ENCODE results near the gene SRSF9.
"Not testable (repeated sequence)": the region's sequence is repeated elsewhere in the genome, so short reads cannot be mapped to it uniquely, and the experiment has no call there.

SRSF9 gene

DNA sequence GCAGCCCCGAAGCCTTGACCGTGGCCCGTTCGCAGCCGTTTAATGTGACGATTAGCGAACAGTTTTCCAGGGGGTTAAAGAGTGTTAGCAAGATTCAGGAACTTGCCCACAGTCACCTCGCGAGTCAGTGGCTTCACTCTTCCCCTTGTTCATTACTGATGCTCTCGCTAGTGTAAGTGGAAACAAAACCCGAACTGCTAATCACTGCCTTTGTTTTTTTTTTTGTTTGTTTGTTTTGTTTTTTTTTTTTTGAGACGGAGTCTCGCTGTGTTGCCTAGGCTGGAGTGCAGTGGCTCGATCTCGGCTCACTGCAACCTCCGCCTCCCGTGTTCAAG, 22.7 kb downstream of the SRSF9 start:
- not testable (repeated sequence) for DNase-seq

DNA sequence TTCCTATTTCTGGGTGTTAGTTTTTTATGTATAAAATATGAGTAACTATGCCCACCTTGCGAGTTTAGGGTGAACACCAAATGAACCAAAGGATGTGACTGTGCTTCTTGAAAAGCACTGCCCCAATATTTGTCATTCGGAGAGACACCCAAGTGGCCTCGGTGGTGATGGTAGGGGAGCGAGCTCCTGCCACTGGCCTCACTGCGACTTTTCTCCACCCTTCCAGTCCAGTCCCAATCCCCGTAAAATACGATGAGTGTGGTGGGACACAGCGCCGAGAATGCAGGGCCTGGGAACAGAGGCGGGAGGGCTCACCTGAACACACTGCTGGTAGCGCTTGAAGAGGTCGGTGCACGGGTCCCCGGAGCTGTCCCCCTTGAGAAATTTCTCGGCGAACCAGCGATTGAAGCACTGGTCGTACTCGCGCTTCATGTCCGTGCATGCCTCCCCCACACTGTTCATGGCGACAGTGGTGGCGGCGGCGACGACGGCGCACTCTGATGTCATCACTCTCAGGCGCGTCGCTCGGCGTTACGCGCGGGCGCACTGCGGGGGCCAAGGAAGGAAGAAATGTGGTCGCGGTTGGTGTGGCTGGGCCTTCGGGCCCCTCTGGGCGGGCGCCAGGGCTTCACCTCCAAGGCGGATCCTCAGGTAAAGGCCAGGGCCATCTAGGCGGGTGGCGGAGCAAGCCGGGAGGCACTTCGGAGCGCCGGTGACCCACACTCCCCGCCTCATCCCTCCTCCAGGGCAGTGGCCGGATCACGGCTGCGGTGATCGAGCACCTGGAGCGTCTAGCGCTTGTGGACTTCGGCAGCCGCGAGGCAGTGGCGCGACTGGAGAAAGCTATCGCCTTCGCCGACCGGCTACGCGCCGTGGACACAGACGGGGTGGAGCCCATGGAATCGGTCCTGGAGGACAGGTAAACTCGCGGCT, 23.4 kb downstream of the SRSF9 start, which contains the start of the genes GATC and TRIAP1:
Gene GATC (plus strand): TSS at position 534 of the 933 bp plus-strand sequence. CDS start 37 bp downstream, at position 571.
Gene TRIAP1 (minus strand): TSS at position 474 of the 933 bp plus-strand sequence. CDS start 12 bp downstream, at position 462.
- peak; percentile 52 for DNase-seq

DNA sequence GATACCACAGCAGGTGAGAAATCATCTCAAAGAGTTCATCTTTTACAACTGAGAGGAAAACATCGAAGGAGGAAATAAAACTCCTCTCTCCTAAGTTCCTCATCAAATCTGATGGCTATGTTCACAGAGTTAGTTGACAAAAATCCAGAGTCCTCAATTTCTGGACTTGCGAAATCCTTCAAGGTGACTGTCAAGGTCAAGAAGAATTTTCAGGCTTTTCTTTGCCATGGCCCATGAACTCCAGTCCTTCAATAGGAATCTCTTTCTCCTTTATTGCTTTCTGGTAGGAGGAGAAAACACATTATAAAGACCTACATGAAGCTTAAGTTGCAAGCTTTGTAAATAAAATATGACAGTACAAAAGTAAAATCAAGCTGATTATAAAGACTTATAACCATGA, 24.9 kb downstream of the SRSF9 start:
- no peak for DNase-seq

DNA sequence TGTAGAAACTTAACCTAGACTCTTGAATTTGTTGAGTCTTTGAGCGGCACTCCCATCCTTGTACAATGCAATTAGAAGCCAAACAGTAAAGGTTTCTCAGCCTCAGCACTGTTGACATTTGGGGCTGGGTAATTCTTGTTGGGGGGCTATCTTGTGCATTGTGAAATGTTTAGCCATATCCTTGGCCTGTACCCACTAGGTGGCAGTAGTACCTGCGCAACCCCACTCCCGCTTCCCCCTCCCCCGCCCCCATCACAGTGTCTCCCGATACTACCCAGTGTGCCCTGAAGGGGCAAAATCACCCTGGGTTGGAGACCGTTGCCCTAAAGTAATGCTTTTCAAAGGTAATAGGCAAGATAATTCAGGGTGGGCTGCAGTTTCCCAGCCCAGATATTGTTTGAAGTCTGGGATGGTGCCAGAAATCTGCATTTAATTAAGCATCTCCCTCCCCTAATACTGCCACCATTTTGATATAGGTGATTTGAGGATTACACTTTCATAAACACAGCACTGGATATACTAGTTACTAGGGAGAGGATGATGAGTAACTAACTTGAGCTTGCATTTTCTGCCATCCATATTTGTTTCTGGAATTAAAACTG, 29.8 kb downstream of the SRSF9 start:
- DNase-seq = peak; percentile 60

DNA sequence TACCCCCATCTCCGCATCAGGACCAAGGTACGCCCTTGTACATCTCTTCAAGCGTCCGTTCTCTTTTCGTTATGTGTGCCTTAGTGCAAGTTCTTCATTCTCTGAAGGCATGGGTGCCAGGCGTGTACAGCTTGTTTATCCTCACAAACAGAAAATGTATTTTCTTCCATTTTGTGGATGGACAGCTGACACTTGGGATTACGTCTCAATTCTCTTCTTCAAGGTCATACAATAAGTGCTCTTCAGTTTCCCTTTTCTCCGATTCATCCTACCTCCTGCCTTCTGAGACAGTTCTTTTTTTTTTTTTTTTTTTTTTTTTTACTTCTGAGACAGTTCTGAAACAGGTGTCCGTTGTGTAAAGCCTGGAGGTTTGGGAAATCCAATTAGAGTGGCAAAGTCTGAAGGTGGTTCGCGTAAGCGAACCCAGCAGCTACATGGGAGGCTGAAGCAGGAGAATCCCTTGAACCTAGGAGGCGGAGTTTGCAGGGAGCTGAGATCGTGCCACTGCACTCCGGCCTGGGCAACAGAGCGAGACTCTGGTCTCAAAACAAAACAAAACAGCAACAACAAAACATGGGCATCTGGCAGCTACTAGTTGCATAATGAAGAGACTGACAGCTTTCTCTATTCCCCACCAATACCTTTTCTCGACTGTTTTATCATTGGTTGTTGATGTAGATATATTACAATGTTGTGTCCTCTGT, 30.9 kb downstream of the SRSF9 start:
- DNase-seq = no peak

DNA sequence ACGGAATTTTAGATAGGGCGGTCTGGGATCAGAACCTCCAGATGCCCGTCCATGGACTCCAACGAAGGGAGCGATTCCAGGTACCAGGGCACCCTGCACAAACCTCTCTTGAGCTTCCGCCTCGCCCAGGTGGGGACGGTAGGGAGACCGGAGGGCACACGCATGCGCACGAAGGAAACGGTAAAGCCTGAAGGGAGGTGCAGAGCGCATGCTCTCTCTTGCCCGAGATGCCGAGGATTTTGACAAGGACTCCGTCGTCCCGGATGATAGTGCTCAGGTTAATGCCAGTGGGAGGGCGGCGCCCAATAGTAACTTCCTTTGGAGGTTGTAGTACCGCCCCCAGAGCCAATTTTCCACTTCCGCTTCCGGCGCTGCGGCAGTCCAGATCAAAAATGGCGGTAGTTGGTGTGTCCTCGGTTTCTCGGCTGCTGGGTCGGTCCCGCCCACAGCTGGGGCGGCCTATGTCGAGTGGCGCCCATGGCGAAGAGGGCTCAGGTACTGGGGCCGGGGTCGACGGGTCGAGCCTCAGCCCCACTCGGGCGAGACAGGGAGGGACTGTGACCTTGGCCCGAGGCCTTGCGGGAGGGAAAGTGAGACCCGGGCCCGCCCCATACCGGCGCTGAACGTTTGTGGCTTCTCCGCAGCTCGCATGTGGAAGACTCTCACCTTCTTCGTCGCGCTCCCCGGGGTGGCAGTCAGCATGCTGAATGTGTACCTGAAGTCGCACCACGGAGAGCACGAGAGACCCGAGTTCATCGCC, 31.6 kb downstream of the SRSF9 start, which contains the start of gene COX6A1:
Gene COX6A1 (plus strand): TSS at position 379 of the 760 bp plus-strand sequence. CDS start 14 bp downstream, at position 393.
- peak; percentile 98 for DNase-seq

DNA sequence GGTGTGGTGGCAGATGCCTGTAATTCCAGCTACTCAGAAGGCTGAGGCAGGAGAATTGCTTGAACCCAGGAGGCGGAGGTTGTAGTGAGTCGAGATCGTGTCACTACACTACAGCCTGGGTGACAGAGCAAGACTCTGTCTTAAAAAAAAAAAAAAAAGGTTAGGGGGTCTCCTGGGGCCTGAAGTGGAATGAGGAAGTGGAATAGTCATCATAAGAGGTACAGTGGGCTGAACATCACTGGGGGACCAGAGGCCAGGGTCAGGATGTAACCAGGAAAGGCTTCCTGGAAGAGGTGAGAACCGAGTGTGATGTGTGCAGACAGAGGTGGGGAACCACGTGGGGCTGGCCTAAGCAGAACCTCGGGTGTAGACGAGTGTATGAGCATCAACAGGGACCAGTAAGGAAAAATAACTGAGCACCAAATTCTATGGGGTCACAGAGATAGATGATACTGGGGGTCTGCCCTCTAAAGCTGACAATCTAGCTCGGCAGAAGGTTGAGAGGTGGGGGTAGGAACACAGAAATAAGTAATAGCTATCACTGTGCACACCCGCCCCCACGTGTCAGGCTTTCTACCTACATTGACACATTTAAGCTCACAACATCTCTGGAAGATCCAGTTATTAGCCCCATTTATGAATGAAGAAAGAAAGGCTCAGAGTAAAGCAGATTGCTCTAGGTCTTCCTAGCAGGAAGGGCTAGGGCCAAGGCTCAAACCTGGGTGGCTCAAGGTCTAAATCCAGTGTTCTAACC, 36.6 kb downstream of the SRSF9 start:
- DNase-seq = no peak

DNA sequence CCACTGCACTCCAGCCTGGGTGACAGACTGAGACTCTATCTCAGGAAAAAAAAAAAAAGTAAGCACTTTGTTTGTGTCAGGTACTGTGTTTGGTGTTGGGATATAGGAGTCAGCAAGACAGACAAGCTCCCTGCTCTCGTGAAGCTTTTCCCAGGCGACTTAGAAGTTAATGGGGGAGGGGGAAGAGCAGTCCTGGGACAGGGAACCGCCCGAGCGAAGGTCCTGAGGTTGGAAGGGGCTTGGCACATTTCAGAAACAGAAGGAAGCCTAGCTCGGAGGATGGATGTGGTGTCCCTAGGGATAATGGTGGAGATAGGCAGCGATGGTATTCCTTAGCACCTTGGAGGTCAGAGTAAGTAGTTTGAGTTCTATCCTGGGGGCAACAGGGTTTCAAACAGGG, 40.2 kb downstream of the SRSF9 start:
- DNase-seq = no peak

DNA sequence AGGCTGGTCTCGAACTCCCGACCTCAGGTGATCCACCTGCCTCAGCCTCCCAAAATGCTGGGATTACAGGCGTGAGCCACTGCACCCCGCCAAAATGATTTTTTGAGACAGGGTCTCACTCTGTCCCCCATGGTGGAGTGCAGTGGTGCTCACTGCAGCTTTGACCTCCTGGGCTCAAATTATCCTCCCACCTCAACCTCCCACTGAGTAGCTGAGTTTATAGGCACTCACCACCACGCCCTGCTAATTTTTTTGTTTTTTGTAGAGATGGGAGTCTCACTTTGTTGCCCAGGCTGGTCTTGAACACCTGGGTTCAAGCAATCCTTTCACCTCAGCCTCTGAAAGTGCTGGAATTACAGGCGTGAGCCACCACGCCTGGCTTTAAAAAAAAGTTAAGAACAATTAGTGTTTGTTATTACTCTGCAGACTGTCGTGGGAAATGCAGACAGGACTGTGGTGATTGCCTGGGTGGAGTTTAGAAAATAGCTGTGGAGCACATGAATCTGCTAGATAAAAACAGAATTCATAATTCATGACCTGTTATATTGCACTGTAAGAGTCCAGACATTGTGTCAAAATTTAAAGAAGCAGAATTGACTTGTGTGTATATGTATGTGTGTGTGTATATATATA, 40.8 kb downstream of the SRSF9 start:
- no peak for DNase-seq

DNA sequence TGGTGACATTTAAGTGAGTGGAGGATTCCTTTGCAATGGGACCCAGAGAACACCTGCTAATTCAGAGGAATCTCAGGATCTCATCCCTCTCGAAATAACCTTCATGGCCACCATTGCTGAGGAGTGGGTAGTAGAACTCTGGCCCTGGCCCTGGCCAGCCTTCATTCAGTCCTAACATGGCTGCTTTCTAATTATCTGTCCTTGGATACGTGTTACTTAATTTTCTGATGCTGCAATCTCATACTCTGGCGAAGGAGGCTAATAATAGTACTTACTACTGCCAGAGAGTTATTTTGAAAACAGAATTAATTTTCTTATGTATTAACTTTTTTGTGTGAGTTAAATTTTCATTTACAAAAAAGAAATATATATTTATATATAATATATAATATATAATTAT, 43.8 kb downstream of the SRSF9 start:
- no peak for DNase-seq

DNA sequence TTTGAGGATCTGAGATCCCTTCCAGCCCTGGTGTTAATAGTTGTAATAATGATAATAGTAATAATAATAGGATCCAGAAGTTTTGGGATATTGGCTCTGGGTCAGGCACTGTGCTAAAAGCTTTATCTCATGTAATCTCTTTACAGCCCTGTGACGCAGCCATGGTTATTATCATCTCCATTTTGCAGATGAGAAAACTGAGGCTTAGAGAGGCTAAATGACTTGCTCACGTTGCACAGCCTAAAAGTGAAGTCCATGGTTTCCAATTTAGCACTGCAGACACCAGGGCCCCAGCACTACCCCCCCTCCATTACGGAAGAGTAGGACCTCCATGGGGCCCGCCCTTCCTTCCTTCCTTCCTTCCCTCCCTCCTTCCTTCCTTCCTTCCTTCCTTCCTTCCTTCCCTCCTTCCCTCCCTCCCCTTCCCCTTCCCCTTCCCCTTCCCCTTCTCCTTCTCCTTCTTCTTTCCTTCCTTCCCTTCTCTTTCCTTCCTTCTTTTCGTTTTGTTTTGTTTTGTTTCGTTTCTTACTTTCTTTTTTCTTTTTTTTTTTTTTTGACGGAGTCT, 46.6 kb downstream of the SRSF9 start:
- no peak for DNase-seq

DNA sequence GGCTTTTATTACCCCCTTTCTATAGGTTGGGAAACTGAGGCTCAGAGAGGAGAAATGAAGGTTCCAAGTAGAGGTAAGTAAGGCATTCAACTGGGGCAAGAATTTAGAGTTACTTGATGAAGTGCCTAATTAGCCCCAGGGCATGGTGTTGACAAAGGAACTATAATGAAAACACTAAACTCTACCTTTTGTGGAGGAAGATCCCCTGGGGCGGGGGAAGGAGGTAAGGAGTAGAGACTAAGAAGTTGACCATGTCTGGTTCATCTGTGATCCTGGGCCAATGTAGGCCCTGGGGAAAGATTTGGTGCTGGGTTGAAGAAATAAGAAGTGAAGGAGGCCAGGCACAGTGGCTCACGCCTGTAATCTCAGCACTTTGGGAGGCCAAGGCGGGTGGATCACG, 47.8 kb downstream of the SRSF9 start:
- no peak for DNase-seq

DNA sequence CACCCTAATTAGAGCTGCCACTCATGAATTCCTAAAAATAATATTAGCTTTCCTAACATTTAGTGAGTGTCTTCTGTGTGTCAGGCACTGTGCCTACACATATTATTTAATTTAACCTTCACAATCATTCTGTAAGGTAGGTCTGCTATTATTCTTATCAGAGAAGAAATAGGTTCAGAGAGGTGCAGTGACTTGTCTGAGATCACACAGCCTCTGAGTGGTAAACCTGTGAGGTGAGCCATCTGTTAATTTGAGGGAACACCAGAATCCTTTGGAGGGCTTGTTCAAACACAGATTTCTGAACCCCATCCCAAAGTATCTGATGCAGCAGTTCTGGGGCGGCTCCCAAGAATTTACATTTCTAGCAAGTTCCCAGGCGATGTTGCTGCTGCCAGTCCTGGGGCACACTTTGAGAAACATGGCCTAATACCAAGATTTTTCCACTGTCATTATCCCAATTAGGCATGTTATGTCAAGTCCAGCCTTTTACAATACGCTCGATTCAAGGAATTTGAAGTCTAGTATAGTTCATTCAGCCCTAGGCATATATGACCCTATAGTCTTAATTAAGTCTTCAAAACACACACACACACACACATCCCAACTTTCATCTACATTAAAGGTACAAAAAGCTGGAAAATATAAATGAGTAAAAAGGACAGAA, 51.5 kb downstream of the SRSF9 start:
- DNase-seq = no peak

DNA sequence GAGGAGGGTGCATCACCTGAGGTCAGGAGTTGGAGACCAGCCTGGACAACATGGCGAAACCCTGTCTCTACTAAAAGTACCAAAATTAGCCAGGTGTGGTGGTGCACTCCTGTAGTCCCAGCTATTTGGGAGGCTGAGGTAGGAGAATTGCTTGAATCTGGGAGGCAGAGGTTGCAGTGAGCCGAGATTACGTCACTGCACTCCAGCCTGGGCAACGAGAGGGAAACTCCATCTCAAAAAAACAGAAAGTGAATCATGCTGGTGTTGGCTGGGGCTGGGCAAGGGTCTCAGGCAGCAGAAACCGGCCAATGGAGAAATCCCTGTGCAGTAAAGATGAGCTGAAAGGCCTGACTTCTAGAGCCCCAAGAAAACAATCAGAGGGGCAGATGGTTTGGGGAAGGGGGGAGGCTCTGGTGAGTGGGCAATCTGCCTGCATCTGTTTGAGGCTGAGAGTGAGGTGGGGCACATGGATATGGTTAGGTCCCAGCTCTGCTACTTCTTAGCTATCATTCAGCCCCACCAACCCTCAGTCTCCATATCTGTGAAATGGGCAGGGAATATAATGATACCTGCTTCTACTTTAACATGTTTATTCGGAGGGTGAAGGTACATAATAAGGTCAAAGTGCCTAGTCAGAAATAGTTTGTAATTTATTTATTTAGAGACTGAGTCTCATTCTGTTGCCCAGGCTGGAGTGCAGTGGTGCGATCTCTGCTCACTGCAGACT, 52.9 kb downstream of the SRSF9 start:
- no peak for DNase-seq

DNA sequence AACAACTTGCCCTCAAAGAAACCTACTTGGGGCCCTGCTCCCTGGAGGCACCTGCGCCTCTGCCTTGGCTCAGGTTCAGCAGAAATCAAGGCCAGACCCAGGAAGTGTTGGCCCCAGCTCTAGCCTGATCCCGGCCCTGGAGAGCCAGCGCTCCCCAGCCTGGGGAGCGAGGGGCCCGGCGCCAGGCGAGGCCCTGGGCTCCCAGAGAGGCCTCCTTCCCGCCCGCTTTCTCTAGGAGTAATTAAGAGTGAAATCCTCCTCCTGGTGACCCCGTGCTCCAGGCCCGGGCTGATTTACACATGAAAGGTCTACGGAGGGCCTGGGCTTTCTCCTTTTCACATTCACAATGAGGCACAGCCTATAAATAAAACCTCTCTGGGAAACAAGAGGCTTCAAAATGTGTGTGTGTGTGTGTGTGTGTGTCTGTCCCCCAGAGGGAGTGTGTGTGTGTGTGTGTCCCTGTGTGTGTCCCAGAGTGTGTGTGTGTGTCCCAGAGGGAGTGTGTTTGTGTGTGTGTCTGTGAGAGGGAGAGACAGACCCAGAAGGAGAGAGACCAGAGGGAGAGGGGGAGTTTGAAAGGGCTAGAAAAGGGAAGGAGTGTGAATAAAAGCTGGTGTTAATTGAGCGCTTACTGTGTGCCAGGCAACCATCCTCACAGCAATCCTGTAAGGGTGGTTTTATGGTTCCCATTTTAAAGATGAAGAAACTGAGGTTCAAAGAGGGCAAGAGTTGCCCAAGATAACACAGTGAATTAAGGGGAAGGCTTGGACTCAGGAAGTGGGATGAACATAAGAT, 55.5 kb downstream of the SRSF9 start:
- no peak for DNase-seq

DNA sequence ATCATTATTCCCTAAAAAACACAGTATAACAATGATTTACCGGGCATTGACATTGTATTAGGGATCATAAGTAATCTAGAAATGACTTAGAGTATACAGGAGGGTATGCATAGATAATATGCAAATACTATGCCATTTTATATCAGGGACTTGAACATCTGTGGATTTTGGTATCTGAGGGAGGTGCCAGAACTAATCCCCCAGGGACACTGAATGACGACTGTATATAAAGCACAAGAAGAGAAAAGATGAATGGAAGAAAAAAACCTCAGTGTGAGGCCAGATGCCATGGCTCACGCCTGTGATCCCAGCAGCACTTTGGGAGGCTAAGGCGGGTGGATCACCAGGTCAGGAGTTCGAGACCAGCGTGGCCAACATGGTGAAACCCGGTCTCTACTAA, 57.1 kb downstream of the SRSF9 start:
- DNase-seq = no peak

Data from NCI-H1694 (cell line).